Fibroblast of lung (primary cell): ENCODE data around the gene KCTD8. TPM values are rescaled to one million over a fixed set of nuclear protein-coding genes. Genes with fewer than 3 reads are reported as not detected.

Source experiments
- DNase-seq, 2 donors: peaks; one replicate each; pipeline versions ENCODE4 v3.0.0 to v3.0.0-alpha.2; 2010; ENCODE audit warnings: low read depth in 2 of 2
- H2AFZ ChIP-seq: 2 replicates; pipeline ENCODE4 v1.5.1; 2012; ENCODE audit warnings: low read length, control low read depth, inconsistent platforms
- H3K27ac ChIP-seq: 2 replicates; pipeline ENCODE4 v1.5.1; 2011; ENCODE audit warnings: low read length, control low read depth; ENCODE audit not compliant: insufficient read depth
- H3K27me3 ChIP-seq: 2 replicates; pipeline ENCODE4 v1.5.1; 2011; ENCODE audit warnings: mild to moderate bottlenecking, low read length; ENCODE audit not compliant: control insufficient read depth, insufficient read depth
- H3K36me3 ChIP-seq: 2 replicates; pipeline ENCODE4 v1.5.1; 2011; ENCODE audit warnings: low read length; ENCODE audit not compliant: control insufficient read depth, insufficient read depth
- H3K4me1 ChIP-seq: 2 replicates; pipeline ENCODE4 v1.5.1; 2011; ENCODE audit warnings: low read length; ENCODE audit not compliant: control insufficient read depth, insufficient read depth; ENCODE audit errors: extremely low read depth
- H3K4me2 ChIP-seq: 2 replicates; pipeline ENCODE4 v1.5.1; 2011; ENCODE audit warnings: low read length, control low read depth; ENCODE audit not compliant: insufficient read depth; ENCODE audit errors: extremely low read depth
- H3K4me3 ChIP-seq, 4 experiments: fragments of 200-600 bp in 1 of 4; sonication (generic) in 1 of 4; replicated peaks in 1 of 4; 2 replicates each; pipeline ENCODE4 v1.5.1; 2011 to 2016; ENCODE audit warnings: low read length in 4 of 4, low read depth in 3 of 4, mild to moderate bottlenecking in 3 of 4, control low read depth in 2 of 4, inconsistent platforms in 1 of 4, mixed read lengths in 1 of 4; ENCODE audit not compliant: insufficient read depth in 1 of 4; ENCODE audit errors: control extremely low read depth in 1 of 4
- H3K79me2 ChIP-seq: 2 replicates; pipeline ENCODE4 v1.5.1; 2012; ENCODE audit warnings: mild to moderate bottlenecking, low read length, inconsistent platforms; ENCODE audit not compliant: control insufficient read depth, insufficient read depth
- H3K9ac ChIP-seq: 2 replicates; pipeline ENCODE4 v1.5.1; 2011; ENCODE audit warnings: mild to moderate bottlenecking, low read length, control low read depth; ENCODE audit not compliant: insufficient read depth
- H3K9me3 ChIP-seq: 2 replicates; pipeline ENCODE4 v1.5.1; 2012; ENCODE audit warnings: low read depth, low read length; ENCODE audit not compliant: control insufficient read depth, insufficient read depth
- H4K20me1 ChIP-seq: 2 replicates; pipeline ENCODE4 v1.5.1; 2011; ENCODE audit warnings: low read length; ENCODE audit not compliant: control insufficient read depth, insufficient read depth; ENCODE audit errors: extremely low read depth
- CTCF ChIP-seq, 2 donors: IDR thresholded peaks in 1 of 2; conservative IDR thresholded peaks in 1 of 2; 1 replicate in 1 of 2; 2 replicates in 1 of 2; pipeline ENCODE4 v1.5.1; 2011 to 2012; ENCODE audit warnings: low read length in 2 of 2, control low read depth in 1 of 2, inconsistent platforms in 1 of 2, low read depth in 1 of 2, mild to moderate bottlenecking in 1 of 2
- EZH2 ChIP-seq: IDR thresholded peaks from 2 replicates; pipeline ENCODE4 v1.5.1; 2012; ENCODE audit warnings: low read length, control low read depth, mild to moderate bottlenecking; ENCODE audit errors: missing control alignments
- polyA plus RNA-seq, 2 donors: library from polyadenylated mRNA; depleted of rRNA in 1 of 2; stranded (reverse) in 1 of 2; unstranded in 1 of 2; fragments of >200 nt; gene quantifications; 2 replicates each; pipeline ENCODE4 v1.2.1, GENCODE V29; 2011 to 2012; ENCODE audit warnings: missing spikeins in 1 of 2
- total RNA-seq: library from RNA; depleted of rRNA; stranded (reverse); fragments of >200 nt; gene quantifications from 2 replicates; pipeline ENCODE4 v1.2.1, GENCODE V29; 2014

Gene KCTD8
- total and polyA plus RNA-seq, 2 donors (not counting 1 experiment from before 2014, with no cell fraction given): under 0.01 to 0.09 TPM

- Histone ChIP-seq H3K4me3 (no peak overlapping the region), H2AFZ (no peak overlapping the region), H3K27me3 (no peaks in the 10 kb centered on the region), H4K20me1 (no peaks in the 10 kb centered on the region), H3K9me3 (no peaks in the 10 kb centered on the region), H3K36me3 (no peaks in the 10 kb centered on the region), H3K79me2 (no peaks in the 10 kb centered on the region), H3K4me1 (no peaks in the 10 kb centered on the region), H3K4me2 (no peak overlapping the region), H3K9ac (no peak overlapping the region), H3K27ac (no peak overlapping the region)
- TF ChIP-seq EZH2 (no peak), CTCF (conservative IDR thresholded peaks at IDR 0.05 in 1 of 2, IDR thresholded peaks at IDR 0.05 in 1 of 2; ENCODE audit: low read depth in 1 of 2, low read length in 2 of 2) (no peak)
- no peak for DNase-seq
Measured at GRCh38 chr4:44422912-44423311, 25.7 kb downstream of the KCTD8 start.

GRCh38 chr4:44421330-44422065, 27.1 kb downstream of the KCTD8 start:
- Histone ChIP-seq H3K4me1 (no peaks in the 10 kb centered on the region), H2AFZ (no peak overlapping the region), H3K9me3 (no peaks in the 10 kb centered on the region), H3K27ac (no peak overlapping the region), H3K9ac (no peak overlapping the region), H3K27me3 (no peaks in the 10 kb centered on the region), H3K79me2 (no peaks in the 10 kb centered on the region), H3K36me3 (no peaks in the 10 kb centered on the region), H3K4me3 (no peak overlapping the region), H3K4me2 (no peak overlapping the region), H4K20me1 (no peaks in the 10 kb centered on the region)
- no peak for DNase-seq
- no peak for TF ChIP-seq CTCF (conservative IDR thresholded peaks at IDR 0.05 in 1 of 2, IDR thresholded peaks at IDR 0.05 in 1 of 2; ENCODE audit: low read depth in 1 of 2, low read length in 2 of 2)

DNA sequence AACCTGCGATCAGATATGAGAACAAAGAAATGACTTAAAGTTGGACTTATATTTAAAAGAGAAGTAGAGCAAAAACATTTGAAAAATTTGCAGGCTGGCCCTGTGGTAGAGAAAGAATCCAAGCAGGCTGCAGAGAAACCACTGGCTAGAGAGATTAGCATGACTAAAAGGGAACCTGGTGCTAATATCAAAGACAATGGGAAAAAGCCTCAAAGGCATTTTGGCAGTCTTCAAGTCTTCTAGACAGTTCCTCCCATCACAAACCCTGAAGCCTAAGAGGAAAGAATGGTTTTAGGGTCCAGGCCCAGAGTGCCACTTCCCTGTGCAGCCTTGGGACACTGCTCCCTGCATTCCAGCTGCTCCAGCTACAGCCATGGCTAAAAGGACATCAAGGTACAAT, 33.4 kb downstream of the KCTD8 start:
- Histone ChIP-seq H3K4me2 (no peak overlapping the region), H4K20me1 (no peaks in the 10 kb centered on the region), H3K4me1 (no peaks in the 10 kb centered on the region), H3K79me2 (no peaks in the 10 kb centered on the region), H3K9ac (no peak overlapping the region), H3K36me3 (no peaks in the 10 kb centered on the region), H3K9me3 (no peaks in the 10 kb centered on the region), H3K27ac (no peak overlapping the region), H3K4me3 (no peak overlapping the region), H3K27me3 (no peaks in the 10 kb centered on the region), H2AFZ (no peak overlapping the region)
- TF ChIP-seq EZH2 (no peak), CTCF (conservative IDR thresholded peaks at IDR 0.05 in 1 of 2, IDR thresholded peaks at IDR 0.05 in 1 of 2; ENCODE audit: low read depth in 1 of 2, low read length in 2 of 2) (no peak)
- peak in 1 of 2 donors; percentile 64 for DNase-seq
